GM12878 (cell line): ENCODE data around the gene CLEC4G. TPM values are rescaled to one million over a fixed set of nuclear protein-coding genes. Genes with fewer than 3 reads are reported as not detected.
A peak's percentile ranks its signal among the peaks of the same experiment; 100 is the strongest.

Source experiments
- BHLHE40 ChIP-seq, 2 experiments: fragments of 450-650 bp in 1 of 2; IDR thresholded peaks; 2 replicates each; pipeline ENCODE4 v1.6.1; 2011 to 2017; ENCODE audit warnings: low read depth in 2 of 2, borderline replicate concordance in 1 of 2, improper control_type of control experiment in 1 of 2, low read length in 1 of 2, mild to moderate bottlenecking in 1 of 2
- CBX5 ChIP-seq: sonication (generic); IDR thresholded peaks from 2 replicates; pipeline ENCODE4 v1.6.1; 2016; ENCODE audit warnings: low read depth, moderate library complexity, mild to moderate bottlenecking, inconsistent platforms
- CHD1 ChIP-seq: IDR thresholded peaks from 2 replicates; pipeline ENCODE4 v1.6.1; 2012; ENCODE audit warnings: low read depth, low read length, improper control_type of control experiment
- IRF5 ChIP-seq: fragments of 450-650 bp; IDR thresholded peaks from 2 replicates; pipeline ENCODE4 v1.6.1; 2017; ENCODE audit warnings: borderline replicate concordance
- MEF2B ChIP-seq: fragments of 450-650 bp; IDR thresholded peaks from 2 replicates; pipeline ENCODE4 v1.6.1; 2018; ENCODE audit warnings: mild to moderate bottlenecking, moderate library complexity; ENCODE audit not compliant: partially characterized antibody, poor library complexity, severe bottlenecking
- MTA2 ChIP-seq: fragments of 450-650 bp; IDR thresholded peaks from 2 replicates; pipeline ENCODE4 v1.6.1; 2016; ENCODE audit warnings: low read depth, mild to moderate bottlenecking, moderate library complexity
- NBN ChIP-seq: fragments of 450-650 bp; IDR thresholded peaks from 2 replicates; pipeline ENCODE4 v1.6.1; 2016
- PAX5 ChIP-seq: IDR thresholded peaks from 2 replicates; pipeline ENCODE4 v1.6.1; 2011; ENCODE audit warnings: low read depth, low read length, borderline replicate concordance
- PRDM15 ChIP-seq: fragments of 450-650 bp; formaldehyde crosslinking; IDR thresholded peaks from 2 replicates; pipeline ENCODE4 v1.4.0; 2020; ENCODE audit warnings: mild to moderate bottlenecking, moderate library complexity
- RELA ChIP-seq: fragments of 450-650 bp; IDR thresholded peaks from 2 replicates; pipeline ENCODE4 v1.8.0; 2014; ENCODE audit warnings: borderline replicate concordance; ENCODE audit not compliant: partially characterized antibody
- RUNX3 ChIP-seq: IDR thresholded peaks from 2 replicates; pipeline ENCODE4 v1.6.1; 2012; ENCODE audit warnings: low read length, inconsistent platforms
- SIN3A ChIP-seq: IDR thresholded peaks from 2 replicates; pipeline ENCODE4 v1.6.1; 2012; ENCODE audit warnings: low read depth, low read length, improper control_type of control experiment
- SKIL ChIP-seq: fragments of 450-650 bp; IDR thresholded peaks from 2 replicates; pipeline ENCODE4 v1.6.1; 2017; ENCODE audit warnings: mild to moderate bottlenecking, low read depth, inconsistent platforms; ENCODE audit not compliant: poor library complexity, severe bottlenecking
- YBX1 ChIP-seq: fragments of 450-650 bp; IDR thresholded peaks from 2 replicates; pipeline ENCODE4 v1.6.1; 2016; ENCODE audit warnings: antibody characterized with exemption
- ZBTB33 ChIP-seq: fragments of 450-650 bp; IDR thresholded peaks from 2 replicates; pipeline ENCODE4 v1.6.1; 2017; ENCODE audit warnings: mild to moderate bottlenecking
- ZBTB4 ChIP-seq: fragments of 450-650 bp; formaldehyde crosslinking; IDR thresholded peaks from 2 replicates; pipeline ENCODE4 v1.4.0; 2022; ENCODE audit warnings: mild to moderate bottlenecking, moderate library complexity
- ZSCAN29 ChIP-seq: fragments of 450-650 bp; IDR thresholded peaks from 2 replicates; pipeline ENCODE4 v1.6.1; 2017; ENCODE audit warnings: mild to moderate bottlenecking, moderate library complexity
- polyA plus RNA-seq, 11 experiments: library from polyadenylated mRNA; depleted of rRNA in 4 of 11; unstranded in 6 of 11; stranded (reverse) in 5 of 11; fragments of >200 nt; fragmentation: Nextera tagmentation in 4 of 11; fragmentation: Illumina TruSeq in 1 of 11; extraction: Ambion mirVana in 4 of 11; extraction: Trizol in 1 of 11; gene quantifications; 1 replicate in 1 of 11; 2 replicates in 10 of 11; pipeline versions ENCODE4 v1.2.1 to v1.2.3, GENCODE V29; 2011 to 2016; ENCODE audit warnings: inconsistent platforms in 2 of 11, missing spikeins in 2 of 11, low read depth in 1 of 11
- total RNA-seq, 4 experiments: library from RNA; depleted of rRNA in 3 of 4; stranded (reverse); fragments of >200 nt in 3 of 4; fragmentation: Illumina TruSeq in 1 of 4; extraction: Trizol in 1 of 4; gene quantifications; 2 replicates each; pipeline versions ENCODE4 v1.2.1 to v1.2.3, GENCODE V29; 2013 to 2021

Gene CLEC4G
- total and polyA plus RNA-seq, 10 of the 15 experiments (the other 5 are each of a cell fraction or from before 2014, with no cell fraction given) = 0.04 TPM; not detected in 9

GRCh38 chr19:7751157-7751783 is 19.4 kb upstream of the CLEC4G start (continued):
- TF ChIP-seq IRF5 = no peak
- peak; percentile 24; the same call in 1 of the 2 replicates for TF ChIP-seq MTA2
- TF ChIP-seq SIN3A = no peak
- no peak for TF ChIP-seq PRDM15 (CRISPR knock-in tag)
- no peak for TF ChIP-seq RELA
- 0 out of 2 replicates have a peak, but pooled peaks have one; percentile 51 for TF ChIP-seq NBN
- TF ChIP-seq MEF2B = peak; percentile 81
- TF ChIP-seq YBX1 = no peak
- peak; percentile 68 for TF ChIP-seq RUNX3
- TF ChIP-seq ZSCAN29 = no peak
- no peak for TF ChIP-seq ZBTB4
- no peak for TF ChIP-seq ZBTB33
- peak; percentile 32 for TF ChIP-seq SKIL
- TF ChIP-seq CHD1 = no peak
- peak in 1 of 2 experiments; percentile 38; a peak in 1 of 4 replicates for TF ChIP-seq BHLHE40 (IDR thresholded peaks at IDR 0.05; ENCODE audit: borderline replicate concordance in 1 of 2, low read depth in 2 of 2, low read length in 1 of 2)
- peak; percentile 49; the same call in 1 of the 2 replicates for TF ChIP-seq CBX5
- TF ChIP-seq PAX5 = peak; percentile 18; the same call in 1 of the 2 replicates
